CD4-positive, alpha-beta T cell treated with Interleukin-12 subunit alpha and Interleukin-12 subunit beta, for 1 hour (primary cell): ENCODE data around the gene SMAD3.
A peak's percentile ranks its signal among the peaks of the same experiment; 100 is the strongest.

Source experiments
- DNase-seq: peaks from one replicate; pipeline ENCODE4 v3.0.0-alpha.2; 2020

The SMAD3 gene

DNA sequence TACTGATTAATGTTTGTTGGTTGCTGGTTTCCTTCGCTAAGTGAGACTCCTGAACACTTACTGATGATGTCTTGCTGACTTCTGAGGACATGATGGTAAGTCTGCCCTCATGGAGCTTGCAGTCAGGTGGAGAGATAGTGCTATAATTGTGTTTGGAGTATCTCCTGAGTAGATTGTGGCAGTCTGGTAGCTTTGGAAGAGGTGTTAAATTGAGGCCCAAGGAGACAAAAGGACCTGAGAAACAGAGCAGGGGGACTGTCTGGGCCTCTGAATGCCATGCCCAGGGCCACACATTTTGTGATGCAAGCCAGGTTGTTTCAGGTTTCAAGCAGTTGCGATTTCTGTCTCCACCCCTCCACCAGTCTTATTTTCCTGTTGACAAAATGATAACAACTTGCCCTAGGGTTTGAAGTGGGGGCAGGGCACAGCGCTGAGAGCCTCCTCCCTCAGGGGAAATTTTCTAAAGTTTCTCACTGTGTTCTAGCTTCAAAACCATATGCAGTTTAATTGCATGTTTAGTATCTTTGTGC, 16.7 kb downstream of the SMAD3 start:
- DNase-seq = peak; percentile 77

DNA sequence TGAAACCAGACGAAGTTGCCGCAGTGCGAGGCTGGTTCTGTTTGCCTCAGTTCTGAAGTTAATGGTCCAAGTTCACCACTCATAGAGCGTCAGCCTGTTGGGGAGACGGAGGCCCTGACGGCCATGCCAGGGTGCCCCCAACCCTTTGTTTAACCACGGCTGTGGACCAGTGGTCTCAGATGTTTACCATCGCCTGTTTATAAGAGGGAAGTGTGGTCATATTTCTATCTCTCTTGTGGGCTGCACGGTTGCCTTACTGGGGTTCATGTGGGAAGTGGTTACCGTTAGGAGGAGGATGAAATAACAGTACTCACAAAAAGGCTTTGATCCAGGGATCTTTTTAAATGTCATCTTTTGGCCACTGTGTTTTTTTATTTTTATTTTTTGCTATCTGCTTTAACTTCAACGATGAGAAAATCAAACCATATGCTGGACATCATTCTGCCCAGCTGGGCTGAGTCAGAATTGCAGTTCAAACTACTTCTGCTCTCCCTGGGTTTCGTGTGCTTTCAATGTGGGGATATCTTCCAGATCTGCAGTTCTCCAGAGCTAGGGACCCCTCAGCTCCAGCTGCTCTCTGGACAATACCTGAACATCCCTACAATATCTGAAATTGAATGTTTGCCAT, 17.8 kb downstream of the SMAD3 start:
- no peak for DNase-seq

DNA sequence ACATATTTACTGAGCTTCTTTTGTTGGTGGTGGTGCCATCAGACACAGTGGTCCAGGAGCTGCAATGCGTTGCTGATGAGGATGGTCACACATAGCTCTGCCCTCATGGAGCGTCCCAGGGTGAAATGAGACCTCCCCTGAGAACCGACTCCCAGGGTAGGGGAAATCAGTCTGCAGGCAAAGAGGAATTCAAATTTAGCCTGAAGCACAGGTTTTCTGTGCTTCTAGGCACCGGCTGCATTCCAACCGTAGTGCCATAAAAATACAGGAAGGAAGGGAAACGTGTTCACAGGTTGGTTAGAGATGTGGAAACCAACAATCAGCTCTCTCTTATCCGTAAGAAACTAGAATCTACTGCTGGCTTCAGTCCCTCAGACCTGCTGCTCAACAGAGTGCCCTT, 19.2 kb downstream of the SMAD3 start:
- DNase-seq = no peak

DNA sequence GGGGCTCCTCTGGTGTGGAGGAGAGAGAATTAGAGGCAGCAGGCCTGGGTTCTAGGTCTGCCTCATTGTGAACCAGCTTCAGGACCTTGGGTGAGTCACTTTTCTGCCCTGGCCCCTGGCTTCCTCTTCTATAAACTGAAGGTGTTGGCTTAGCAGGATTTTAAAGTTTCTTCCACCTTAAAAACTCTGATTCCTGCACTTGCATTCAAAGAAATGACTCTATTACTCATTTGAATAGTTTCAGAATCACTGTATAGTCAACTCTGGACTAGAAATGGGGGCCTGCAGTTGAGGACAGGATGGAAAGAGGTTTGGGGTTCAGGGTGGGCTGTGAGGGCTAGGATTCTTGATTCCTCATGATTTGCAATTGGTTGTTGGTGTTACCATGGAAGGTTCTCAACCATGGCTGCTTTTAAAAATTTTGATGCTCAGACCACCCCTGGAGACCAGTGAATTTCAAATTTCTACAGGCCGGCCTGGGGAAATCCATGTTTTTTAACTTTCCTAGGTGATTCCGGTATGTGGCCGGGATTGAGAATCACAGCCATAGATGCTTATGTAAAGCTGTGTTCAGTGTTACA, 19.9 kb downstream of the SMAD3 start:
- DNase-seq = no peak

DNA sequence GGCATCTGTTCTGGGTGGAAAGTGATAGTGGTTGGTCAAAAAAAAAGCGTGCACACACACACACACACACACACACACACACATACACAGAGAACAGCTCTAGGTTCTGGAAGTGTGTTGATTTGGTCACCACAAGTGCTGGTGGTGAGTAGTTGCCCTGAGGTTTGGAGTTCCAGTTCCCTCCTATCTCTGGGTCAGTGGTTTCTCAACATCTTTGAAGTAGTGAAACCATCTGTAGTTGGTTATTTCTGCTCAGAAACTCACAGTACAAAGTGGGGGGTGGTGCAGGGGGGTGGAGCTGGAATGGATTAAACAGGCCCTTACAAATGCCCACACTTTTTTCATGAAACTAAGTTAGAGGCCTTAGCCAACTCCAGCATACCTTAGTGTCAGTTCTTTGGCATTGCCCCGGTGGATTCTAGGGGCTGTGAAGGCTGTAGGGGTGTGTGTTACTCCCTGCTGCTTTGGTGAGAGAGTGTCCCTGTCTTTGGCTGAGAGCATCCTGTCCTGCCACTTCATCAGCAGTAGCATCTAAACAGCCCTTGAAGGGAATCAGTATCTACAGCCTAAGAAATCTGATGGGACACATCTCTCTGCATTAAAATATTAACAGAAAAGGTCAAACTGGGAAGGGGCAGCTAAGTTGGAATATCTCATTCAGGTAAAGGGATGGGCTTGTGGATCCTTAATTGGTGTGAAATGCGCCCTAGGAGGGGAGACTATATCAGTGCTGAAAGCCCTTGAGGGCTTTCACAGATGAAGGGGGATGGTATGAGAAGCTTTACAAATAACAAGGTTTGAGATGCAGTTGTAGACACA, 20.6 kb downstream of the SMAD3 start:
- peak; percentile 66 for DNase-seq

DNA sequence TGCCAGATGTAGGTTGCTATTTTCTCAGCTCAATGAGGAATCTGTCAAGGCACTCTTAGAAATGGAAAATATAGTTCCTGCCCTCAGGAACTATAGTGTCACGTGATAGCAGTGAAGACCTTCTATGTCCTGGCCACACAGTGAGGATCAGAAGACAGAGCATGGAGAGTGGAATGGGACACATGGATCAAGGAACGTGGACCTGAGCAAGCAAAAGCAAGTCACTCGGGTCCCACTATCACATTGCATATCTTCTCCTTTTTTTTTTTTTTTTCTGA, 21.2 kb downstream of the SMAD3 start:
- DNase-seq = no peak

DNA sequence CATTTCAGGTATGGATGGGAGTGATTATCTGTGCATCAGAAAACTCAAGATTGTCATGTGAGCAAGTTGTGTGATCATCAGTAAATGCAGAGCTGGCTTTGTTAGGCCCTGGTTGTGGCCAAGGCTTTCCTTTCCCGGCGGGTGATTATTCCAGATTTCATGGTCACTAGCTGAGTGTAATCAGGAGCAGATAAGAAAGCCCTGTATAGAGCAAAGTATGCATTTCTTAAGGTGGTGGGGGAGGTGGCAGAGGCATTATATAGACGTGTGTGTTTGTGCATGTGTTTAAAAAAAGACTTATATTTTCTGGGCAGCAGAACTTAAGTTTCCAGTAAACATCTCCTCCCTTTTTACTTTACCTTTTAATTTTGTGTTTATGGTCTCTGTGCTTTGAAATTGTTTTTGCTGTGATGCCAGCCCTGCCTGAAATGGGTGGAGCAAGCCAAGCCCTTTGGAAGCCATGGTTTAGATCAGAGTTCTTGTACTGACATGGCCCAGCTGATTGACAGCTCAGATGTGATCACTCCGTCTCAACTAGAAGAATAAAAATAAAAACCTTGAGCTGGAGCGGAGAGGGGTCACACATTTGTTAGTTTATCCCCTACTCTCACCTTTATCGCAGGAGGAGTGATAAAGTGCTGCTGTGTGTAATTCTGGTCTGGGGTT, 22.2 kb downstream of the SMAD3 start:
- no peak for DNase-seq

DNA sequence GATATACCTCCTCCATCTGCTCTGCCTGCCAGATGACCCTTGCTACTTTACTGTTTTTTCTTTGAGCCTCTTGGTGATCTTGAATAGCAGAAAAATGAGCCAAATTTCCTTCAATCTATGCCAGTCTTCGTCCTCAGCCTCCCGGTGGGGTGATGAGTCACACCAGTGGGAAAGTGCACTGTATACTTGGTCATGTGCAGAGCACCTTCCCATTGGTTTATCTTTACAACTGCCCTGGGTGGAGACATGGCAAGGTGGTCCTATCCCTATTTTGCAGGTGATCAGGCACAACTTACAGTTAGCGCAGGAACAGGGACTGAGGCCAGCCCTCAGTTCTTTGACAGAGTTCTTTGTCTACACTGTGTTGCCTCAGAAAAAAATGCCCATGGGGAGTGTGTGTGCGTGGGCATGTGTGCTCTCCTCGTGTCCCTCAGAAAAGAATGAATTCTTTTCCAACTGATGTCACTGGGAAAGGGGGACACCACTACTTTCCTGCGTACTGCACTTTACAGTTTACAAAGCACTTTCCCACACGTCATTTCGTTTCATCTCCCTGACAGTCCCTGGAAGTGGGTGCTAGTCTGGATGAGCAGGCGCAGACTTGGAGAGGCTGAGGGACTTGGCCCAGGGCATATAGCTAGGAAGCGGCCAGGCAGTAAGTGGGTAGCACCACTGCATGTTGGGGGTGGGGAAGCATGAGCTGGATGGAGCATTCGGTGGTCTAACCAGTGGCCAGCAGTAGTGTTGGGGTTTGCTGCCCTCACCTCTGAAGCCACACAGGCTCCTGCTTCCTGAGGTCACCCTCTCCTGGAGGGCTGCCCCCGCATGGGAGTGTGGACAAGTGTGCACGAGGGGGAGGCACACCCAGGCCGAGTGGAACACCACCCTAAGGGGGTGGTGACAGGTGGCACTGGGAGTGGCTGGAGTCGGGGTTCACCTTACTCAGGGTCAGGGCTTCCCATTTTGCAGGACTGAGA, 24.1 kb downstream of the SMAD3 start:
- DNase-seq = no peak

DNA sequence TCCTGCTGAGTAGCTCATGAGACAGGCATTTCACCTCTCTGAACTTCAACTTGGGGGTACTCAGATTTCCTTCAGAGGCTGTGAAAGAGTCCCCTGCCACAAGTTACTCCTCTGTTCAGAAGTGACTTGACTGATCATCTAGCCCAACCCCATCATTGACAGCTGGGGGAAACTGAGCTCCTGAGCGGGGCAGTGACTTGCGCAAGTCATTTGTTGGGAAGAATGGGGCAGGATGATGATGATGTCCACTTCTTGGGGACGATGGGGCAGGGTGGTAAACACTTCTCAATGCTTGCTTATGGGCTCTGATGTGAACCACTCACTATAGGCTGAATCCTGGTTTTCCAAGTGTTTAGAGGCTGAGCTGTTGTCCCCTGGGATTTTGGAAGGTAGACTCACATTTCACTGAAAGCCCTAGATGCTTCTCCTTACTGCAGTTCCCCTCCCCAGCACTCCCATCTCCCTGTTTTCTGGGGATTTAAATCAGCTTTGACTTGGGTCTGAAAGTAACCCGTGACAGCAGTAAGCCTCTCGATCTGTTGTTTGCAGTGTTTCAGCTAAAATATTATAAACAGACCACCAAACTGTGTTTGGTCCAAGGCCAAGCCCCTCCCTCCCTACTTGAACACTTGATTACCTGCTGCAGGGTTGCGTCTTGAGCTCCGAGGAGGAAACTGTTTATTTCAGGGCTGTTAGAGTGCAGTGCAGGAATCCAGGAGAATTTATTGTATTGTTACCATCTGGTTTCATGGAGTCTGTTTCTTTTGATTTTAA, 25.1 kb downstream of the SMAD3 start:
- no peak for DNase-seq

DNA sequence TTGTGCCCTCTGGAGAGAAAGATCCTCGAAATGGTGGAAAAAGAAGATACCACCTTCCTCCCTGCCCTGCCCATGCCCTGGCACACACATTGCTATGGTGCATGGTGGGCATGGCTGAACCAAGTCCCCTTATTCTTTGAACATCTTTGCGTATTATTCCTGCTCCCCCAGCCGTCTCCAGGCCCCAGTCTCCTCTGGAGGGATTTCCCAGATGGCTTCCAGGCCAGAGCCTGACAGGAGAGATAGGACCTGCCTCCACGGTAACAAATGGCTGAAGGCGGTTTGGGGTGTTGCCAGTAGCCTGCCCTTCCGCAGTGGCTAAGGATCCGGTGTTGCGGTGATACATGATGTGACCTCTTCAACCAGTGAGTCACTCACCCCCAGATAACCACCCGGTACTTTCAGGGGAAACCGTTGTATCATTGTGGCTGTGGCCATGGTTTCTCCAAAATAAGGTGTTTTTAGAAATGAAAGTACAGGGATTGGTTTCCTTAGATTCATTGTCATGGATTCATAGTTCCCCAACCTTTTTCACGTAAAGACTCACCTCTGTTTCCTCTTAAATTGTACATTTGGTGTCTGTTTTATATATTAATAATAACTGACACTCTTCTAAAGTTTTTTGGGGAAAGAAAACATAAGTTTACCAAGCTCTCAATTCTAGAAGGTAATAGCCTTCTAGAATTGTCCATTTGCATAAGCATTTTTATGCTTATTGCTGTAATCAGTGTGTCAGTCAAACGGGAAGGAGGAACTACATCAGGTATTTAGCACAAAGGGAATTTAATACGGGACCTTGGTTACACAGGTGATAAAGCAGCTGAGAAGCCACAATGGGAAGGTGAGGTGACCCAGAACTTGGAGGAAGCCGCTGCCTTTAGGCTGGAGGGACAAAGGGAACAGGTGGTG, 25.9 kb downstream of the SMAD3 start:
- DNase-seq = peak; percentile 84

DNA sequence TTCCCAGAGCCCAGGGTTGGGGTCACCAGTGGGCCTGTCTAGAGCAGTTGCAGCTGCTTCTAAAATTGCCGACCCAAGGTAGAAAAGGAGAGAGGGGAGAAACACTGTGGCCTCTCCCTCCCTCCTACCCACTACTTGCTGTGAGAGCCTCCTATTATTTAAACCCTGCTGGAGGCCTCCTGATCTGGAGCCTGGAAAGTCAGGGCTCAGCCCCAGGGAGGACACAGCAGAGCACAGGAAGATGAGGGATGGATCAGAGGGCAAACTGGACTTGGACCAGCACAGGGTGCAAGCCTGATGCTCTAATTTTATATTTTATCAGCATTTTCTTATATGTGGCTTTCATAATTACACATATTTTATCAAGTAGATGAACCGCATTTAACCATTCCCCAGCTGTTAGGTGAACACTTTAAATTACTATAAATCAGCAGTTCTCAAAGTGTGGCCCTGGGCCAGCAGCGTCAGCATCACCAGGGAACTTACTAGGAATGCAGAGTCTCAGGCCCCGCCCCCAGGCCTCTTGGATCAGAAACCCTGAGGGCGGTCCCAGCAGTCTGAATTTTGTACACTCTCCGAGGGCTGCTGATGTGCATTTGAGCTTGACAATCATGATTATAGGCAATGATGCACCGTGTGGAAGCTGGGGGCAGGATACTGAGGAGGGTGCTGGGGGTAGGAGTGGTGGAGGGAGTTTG, 26.7 kb downstream of the SMAD3 start:
- no peak for DNase-seq

DNA sequence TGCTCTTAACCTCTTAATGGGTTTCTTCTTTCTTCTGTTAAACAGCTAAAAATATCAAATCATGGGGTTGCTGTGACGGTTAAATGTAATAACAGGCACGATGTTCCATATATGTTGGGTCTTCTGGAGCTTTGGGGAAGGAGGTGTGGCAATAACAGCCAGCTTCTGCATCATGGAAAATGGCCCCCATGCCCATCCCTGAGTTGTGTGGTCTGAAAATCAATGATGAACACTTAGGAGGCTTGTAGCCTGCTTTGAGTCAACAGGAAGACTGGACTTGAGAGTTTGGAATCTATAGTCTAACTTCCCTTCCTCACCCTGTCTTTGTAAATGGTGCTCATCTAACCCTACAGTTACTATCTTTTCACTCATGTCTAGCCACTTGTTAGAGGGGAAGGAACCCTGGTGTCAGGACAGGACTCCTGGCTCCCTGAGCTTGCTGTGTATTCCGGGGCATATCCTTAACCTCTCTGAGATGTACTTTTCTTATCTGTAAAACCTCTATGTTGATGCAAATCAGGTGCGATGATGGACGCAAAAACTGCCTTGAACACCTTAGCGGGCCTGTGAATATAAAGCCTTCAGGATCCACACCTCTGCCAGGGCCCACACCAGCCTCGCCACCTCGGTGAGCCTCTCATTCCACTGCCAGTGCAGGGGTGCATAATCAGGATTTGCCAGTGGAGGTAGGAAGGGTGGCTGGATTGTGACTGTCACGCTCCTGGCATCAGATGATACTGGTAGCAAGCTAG, 27.5 kb downstream of the SMAD3 start:
- no peak for DNase-seq

DNA sequence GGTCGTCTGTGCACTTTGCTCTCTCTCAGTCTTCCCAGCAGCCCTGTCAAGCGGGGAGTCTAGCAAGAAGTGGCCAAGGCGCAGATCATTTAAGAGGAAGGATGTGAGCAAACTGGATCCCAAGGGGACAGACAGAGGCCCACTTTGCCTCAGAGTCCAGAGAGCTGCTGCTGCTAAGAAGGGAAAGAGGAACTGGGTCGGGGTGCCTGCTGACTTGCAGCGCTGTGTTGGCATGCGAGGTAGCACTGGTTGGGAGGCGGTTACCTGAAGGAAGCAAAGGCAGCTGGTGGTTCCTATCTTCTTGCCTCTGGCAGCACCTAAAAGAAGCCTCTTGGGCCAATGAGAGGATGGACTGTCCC, 28.1 kb downstream of the SMAD3 start:
- DNase-seq = no peak

DNA sequence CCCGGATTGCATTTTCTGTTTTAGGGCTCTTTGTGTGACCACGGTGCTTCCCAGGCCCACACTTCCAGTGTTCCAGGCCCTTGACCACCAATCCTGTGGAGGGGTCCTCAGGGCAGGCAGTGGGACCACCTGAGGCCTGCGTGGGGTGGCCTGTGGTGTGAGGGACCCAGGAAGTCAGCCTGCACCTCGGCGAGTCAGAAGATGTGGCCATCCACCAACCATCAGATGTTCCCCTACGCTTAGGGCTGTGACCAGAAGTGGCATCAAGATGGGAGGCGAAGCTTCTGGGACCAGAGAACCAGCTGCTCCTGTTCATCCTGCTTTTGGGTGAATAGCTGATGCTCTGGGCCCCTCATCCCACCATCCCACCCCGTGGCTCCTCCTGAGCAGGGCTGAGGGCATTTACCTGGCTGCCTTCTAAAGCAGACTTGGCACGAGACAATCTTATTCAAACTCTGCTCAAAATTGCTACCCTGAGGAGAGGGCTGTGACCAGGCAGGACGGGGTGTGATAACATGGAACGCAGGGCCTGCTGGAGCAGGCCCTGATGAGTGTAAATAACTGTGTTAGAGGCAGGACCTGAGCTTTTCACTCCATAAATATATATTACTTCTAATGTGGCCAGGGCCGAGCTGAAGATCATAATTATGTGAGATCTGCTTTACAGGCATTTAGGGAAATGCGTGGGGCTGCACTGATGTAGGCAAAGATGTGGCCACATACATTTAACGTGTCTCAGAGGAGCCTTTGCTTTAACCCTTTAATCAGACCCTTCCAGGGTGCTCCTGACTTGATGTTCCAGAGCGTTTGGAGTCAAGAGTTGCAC, 28.8 kb downstream of the SMAD3 start:
- DNase-seq = no peak

DNA sequence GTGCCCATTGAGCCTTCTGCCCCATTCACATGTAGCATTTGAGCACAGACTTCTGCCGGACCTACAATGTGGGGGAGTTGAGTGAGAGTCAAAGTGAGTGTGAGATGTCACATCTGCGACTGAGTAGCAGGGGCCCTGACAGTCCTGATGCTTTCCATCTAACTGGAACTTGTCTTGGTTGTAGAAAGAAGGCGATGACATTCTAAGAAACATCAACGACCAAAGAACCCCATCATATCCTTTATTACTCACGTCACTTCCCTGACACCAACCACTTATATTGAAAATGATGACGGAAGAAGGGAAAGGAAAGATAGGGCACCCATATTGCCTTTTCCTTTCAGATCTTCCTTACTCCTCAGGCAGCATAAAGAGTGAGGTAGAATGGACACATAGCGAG, 30.5 kb downstream of the SMAD3 start:
- no peak for DNase-seq

DNA sequence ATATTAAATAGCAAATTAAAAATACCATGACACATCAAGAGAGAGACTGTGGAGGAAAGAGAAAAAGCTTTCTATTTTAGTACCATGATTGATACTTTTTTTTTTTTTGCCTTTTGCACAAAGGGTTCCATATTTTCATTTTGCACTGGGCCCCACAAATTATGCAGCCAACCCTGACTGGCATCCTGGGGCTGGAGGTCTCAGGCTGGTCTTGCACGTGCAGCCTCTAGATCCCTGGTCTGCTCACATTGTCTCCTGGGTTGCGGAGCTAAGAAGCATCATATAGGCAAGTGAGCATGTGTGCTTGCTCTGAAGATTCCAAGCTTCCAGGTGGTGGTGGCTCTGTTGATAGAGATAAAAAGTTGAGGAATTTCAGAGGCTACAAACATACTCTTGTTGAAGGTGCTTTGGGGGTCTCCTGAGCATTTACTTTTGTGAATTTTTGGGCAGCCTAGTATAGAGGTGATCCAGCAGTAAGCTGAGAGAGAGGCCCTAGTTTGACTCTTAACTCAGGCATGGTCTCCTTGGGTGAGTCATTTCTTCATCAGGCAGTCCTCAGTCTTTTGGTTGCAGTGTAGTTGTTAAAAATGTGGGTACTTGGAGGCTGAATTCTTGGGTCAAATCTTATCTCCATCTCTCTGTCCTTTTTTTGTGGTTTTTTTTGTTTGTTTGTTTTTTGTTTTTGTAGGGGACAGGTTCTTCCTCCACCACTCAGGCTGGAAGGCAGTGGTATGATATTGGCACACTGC, 31.3 kb downstream of the SMAD3 start:
- DNase-seq = no peak

DNA sequence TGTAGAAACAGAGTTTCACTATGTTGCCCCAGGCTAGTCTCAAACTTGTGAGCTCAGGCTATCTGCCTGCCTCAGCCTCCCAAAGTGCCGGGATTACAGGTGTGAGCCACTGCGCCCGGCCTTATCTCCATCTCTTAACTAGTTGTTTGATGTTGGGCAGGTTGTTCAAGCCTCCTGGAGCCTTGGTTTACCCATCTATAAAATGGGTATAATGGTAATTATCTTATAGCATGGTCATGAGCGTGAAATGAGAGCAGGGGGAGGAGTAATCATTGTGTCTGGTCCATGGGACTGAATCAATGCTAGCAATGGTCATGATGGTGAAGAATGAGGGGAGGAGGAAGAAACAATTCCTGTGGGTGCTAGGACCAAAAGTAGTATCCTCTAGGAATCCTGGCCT, 32.0 kb downstream of the SMAD3 start:
- DNase-seq = no peak
